GM12878 (cell line): ENCODE results near the gene REXO2. TPM values are rescaled to one million over a fixed set of nuclear protein-coding genes. Genes with fewer than 3 reads are reported as not detected.

Experiments
- ATAC-seq: fragments of 200-7000 bp; cut with Tn5 transposase; 3 replicates; pipeline ENCODE4 v1.9.1; 2020; ENCODE audit warnings: mild to moderate bottlenecking, moderate library complexity
- BruUV-seq: library from RNA; stranded (reverse); fragments of 400-500 nt; replicated peaks from 2 replicates; lab custom pipeline; 2021; lab: Mats Ljungman, UMichigan
- CTCF ChIA-PET: fragments of 300-600 bp; sonication (Branson Sonifier 250); formaldehyde crosslinking; extraction: SDS; loops from one replicate; lab custom pipeline; 2021; ENCODE audit warnings: inconsistent platforms; lab: Yijun Ruan, JAX
- POLR2A ChIA-PET: fragments of 350-600 bp; formaldehyde crosslinking; extraction: SDS; loops from one replicate; lab custom pipeline; 2021; ENCODE audit warnings: inconsistent platforms; lab: Charles Lee
- RAD21 ChIA-PET: fragments of 300-600 bp; sonication (Branson Sonifier 250); formaldehyde crosslinking; loops from one replicate; lab custom pipeline; 2023; ENCODE audit warnings: antibody characterized with exemption; ENCODE audit not compliant: unreplicated experiment; lab: Charles Lee
- SMC1A ChIA-PET: fragments of 300-600 bp; sonication (Branson Sonifier 250); formaldehyde crosslinking; loops from one replicate; lab custom pipeline; 2023; ENCODE audit not compliant: unreplicated experiment, uncharacterized antibody; lab: Charles Lee
- DNase-seq: peaks from one replicate; pipeline ENCODE4 v3.0.0-alpha.2; 2011; ENCODE audit warnings: low read depth, low spot score
- FAIRE-seq: peaks from 3 replicates; lab custom pipeline; 2011; peaks lifted over from hg19 to GRCh38; lab: Jason Lieb, UNC
- H2AFZ ChIP-seq: 2 replicates; pipeline ENCODE4 v1.6.0; 2011; ENCODE audit warnings: low read depth, low read length, control low read depth; ENCODE audit not compliant: control insufficient read depth
- H3K27ac ChIP-seq: 2 replicates; pipeline ENCODE4 v1.5.1; 2011; ENCODE audit warnings: control low read depth; ENCODE audit not compliant: control insufficient read depth, insufficient read depth
- H3K27me3 ChIP-seq, 2 experiments: replicated peaks in 1 of 2; 2 replicates each; pipeline versions ENCODE4 v1.6.0 to v1.6.1; 2011; ENCODE audit warnings: low read length in 1 of 2; ENCODE audit not compliant: control insufficient read depth in 2 of 2, insufficient read depth in 2 of 2
- H3K36me3 ChIP-seq, 2 experiments: 2 replicates each; pipeline ENCODE4 v1.5.1; 2011; ENCODE audit warnings: low read length in 1 of 2; ENCODE audit not compliant: control insufficient read depth in 2 of 2, insufficient read depth in 2 of 2
- H3K4me1 ChIP-seq: 2 replicates; pipeline ENCODE4 v1.6.1; 2011; ENCODE audit warnings: mild to moderate bottlenecking, low read length, moderate library complexity, mixed read lengths; ENCODE audit not compliant: control insufficient read depth, insufficient read depth
- H3K4me2 ChIP-seq: 2 replicates; pipeline ENCODE4 v1.6.0; 2011; ENCODE audit warnings: control low read depth; ENCODE audit not compliant: control insufficient read depth, insufficient read depth
- H3K4me3 ChIP-seq: fragments of 200-600 bp; sonication (generic); 2 replicates; pipeline ENCODE4 v1.5.1; 2016
- H3K79me2 ChIP-seq: 2 replicates; pipeline ENCODE4 v1.6.0; 2011; ENCODE audit warnings: low read length; ENCODE audit not compliant: control insufficient read depth, insufficient read depth
- H3K9ac ChIP-seq: 2 replicates; pipeline ENCODE4 v1.8.0; 2011; ENCODE audit warnings: low read length, control low read depth, mixed read lengths; ENCODE audit not compliant: control insufficient read depth, insufficient read depth
- H3K9me3 ChIP-seq: replicated peaks from 3 replicates; pipeline ENCODE4 v1.5.1; 2011; ENCODE audit warnings: mild to moderate bottlenecking, low read length; ENCODE audit not compliant: control insufficient read depth, insufficient read depth
- H4K20me1 ChIP-seq: 2 replicates; pipeline ENCODE4 v1.6.0; 2011; ENCODE audit not compliant: control insufficient read depth, insufficient read depth
- BHLHE40 ChIP-seq, 2 experiments: fragments of 450-650 bp in 1 of 2; IDR thresholded peaks; 2 replicates each; pipeline ENCODE4 v1.6.1; 2011 to 2017; ENCODE audit warnings: low read depth in 2 of 2, borderline replicate concordance in 1 of 2, improper control_type of control experiment in 1 of 2, low read length in 1 of 2, mild to moderate bottlenecking in 1 of 2
- BMI1 ChIP-seq: fragments of 450-650 bp; IDR thresholded peaks from 2 replicates; pipeline ENCODE4 v1.6.1; 2016; ENCODE audit warnings: mild to moderate bottlenecking, moderate library complexity, borderline replicate concordance
- CREB1 ChIP-seq: IDR thresholded peaks from 2 replicates; pipeline ENCODE4 v1.6.1; 2012; ENCODE audit warnings: low read depth, mild to moderate bottlenecking, inconsistent platforms
- EP300 ChIP-seq, 2 experiments: fragments of 150-350 bp in 1 of 2; IDR thresholded peaks; 2 replicates each; pipeline ENCODE4 v1.6.1; 2011 to 2012; ENCODE audit warnings: low read depth in 2 of 2, low read length in 2 of 2, borderline replicate concordance in 1 of 2, improper control_type of control experiment in 1 of 2, inconsistent platforms in 1 of 2; ENCODE audit not compliant: control insufficient read depth in 1 of 2
- FOS ChIP-seq: IDR thresholded peaks from 3 replicates; pipeline ENCODE4 v1.6.1; 2011; ENCODE audit warnings: borderline replicate concordance; ENCODE audit not compliant: insufficient read length; ENCODE audit errors: extremely low read depth
- HCFC1 ChIP-seq: fragments of 150-350 bp; IDR thresholded peaks from 2 replicates; pipeline ENCODE4 v1.6.1; 2014; ENCODE audit warnings: low read length
- NFIC ChIP-seq: IDR thresholded peaks from 2 replicates; pipeline ENCODE4 v1.6.1; 2012; ENCODE audit warnings: low read depth, mild to moderate bottlenecking, inconsistent platforms, low read length, moderate library complexity
- PBX3 ChIP-seq: IDR thresholded peaks from 2 replicates; pipeline ENCODE4 v1.6.1; 2011; ENCODE audit warnings: mild to moderate bottlenecking, low read depth, low read length, moderate library complexity; ENCODE audit not compliant: insufficient replicate concordance
- RB1 ChIP-seq: fragments of 450-650 bp; formaldehyde crosslinking; IDR thresholded peaks from 2 replicates; pipeline ENCODE4 v1.6.1; 2017; ENCODE audit warnings: mild to moderate bottlenecking, borderline replicate concordance
- RFX5 ChIP-seq: IDR thresholded peaks from 2 replicates; pipeline ENCODE4 v1.6.1; 2011; ENCODE audit warnings: low read depth, low read length, improper control_type of control experiment
- SMC3 ChIP-seq: IDR thresholded peaks from 2 replicates; pipeline ENCODE4 v1.6.1; 2011; ENCODE audit warnings: low read length, improper control_type of control experiment, borderline replicate concordance
- SRF ChIP-seq, 2 experiments: IDR thresholded peaks; 2 replicates each; pipeline ENCODE4 v1.6.1; 2011; ENCODE audit warnings: low read depth in 2 of 2, low read length in 2 of 2, mild to moderate bottlenecking in 1 of 2, moderate library complexity in 1 of 2
- ZNF24 ChIP-seq: fragments of 450-650 bp; IDR thresholded peaks from 2 replicates; pipeline ENCODE4 v1.6.1; 2017; ENCODE audit warnings: antibody characterized with exemption, mild to moderate bottlenecking
- ZNF384 ChIP-seq: IDR thresholded peaks from 2 replicates; pipeline ENCODE4 v1.6.1; 2012; ENCODE audit warnings: low read depth, mild to moderate bottlenecking, low read length, improper control_type of control experiment, borderline replicate concordance
- ZNF592 ChIP-seq: fragments of 450-650 bp; IDR thresholded peaks from 2 replicates; pipeline ENCODE4 v1.6.1; 2017; ENCODE audit warnings: mild to moderate bottlenecking, moderate library complexity
- in situ Hi-C: fragments of 300-500 bp; cut with MboI; formaldehyde crosslinking; loops from 9 replicates; pipeline ENCODE4 v1.14.3; 2018; ENCODE audit warnings: mixed read lengths
- intact Hi-C: fragments of 100-400 bp; cut with micrococcal nuclease; formaldehyde crosslinking; loops from one replicate; pipeline ENCODE4 v1.14.2; 2022; ENCODE audit not compliant: unreplicated experiment
- polyA plus RNA-seq, 11 experiments: library from polyadenylated mRNA; depleted of rRNA in 4 of 11; unstranded in 6 of 11; stranded (reverse) in 5 of 11; fragments of >200 nt; fragmentation: Nextera tagmentation in 4 of 11; fragmentation: Illumina TruSeq in 1 of 11; extraction: Ambion mirVana in 4 of 11; extraction: Trizol in 1 of 11; gene quantifications; 1 replicate in 1 of 11; 2 replicates in 10 of 11; pipeline versions ENCODE4 v1.2.1 to v1.2.3, GENCODE V29; 2011 to 2016; ENCODE audit warnings: inconsistent platforms in 2 of 11, missing spikeins in 2 of 11, low read depth in 1 of 11
- total RNA-seq, 4 experiments: library from RNA; depleted of rRNA in 3 of 4; stranded (reverse); fragments of >200 nt in 3 of 4; fragmentation: Illumina TruSeq in 1 of 4; extraction: Trizol in 1 of 4; gene quantifications; 2 replicates each; pipeline versions ENCODE4 v1.2.1 to v1.2.3, GENCODE V29; 2013 to 2021
- TF ChIP-seq, protein P1 (sequence below): IDR thresholded peaks from 2 replicates; pipeline ENCODE4 v1.6.1; 2011; ENCODE audit warnings: borderline replicate concordance, low read depth, mild to moderate bottlenecking, moderate library complexity, low read length; ENCODE audit not compliant: insufficient read depth, poor library complexity, severe bottlenecking
- TF ChIP-seq, protein P2 (sequence below): IDR thresholded peaks from 2 replicates; pipeline ENCODE4 v1.6.1; 2011; ENCODE audit warnings: low read depth, mild to moderate bottlenecking, low read length, moderate library complexity, borderline replicate concordance; ENCODE audit errors: extremely low read depth

REXO2 gene
- total and polyA plus RNA-seq, 10 of the 15 experiments (the other 5 are each of a cell fraction or from before 2014, with no cell fraction given), result 3.3 to 12.5 (median 5.3) TPM

GRCh38 chr11:114430290-114430689 is 9.0 kb upstream of the REXO2 start:
- Histone ChIP-seq H2AFZ (no peak overlapping the region), H3K4me2 (no peak overlapping the region), H3K27ac (no peak overlapping the region), H3K4me3 (no peak overlapping the region), H3K36me3 (no peaks in the 10 kb centered on the region), H4K20me1 (no peaks in the 10 kb centered on the region), H3K9ac (no peak overlapping the region), H3K79me2 (no peaks in the 10 kb centered on the region), H3K4me1 (no peaks in the 10 kb centered on the region), H3K27me3 (no peaks in the 10 kb centered on the region; a peak in 1 of 4 replicates), H3K9me3 (no peaks in the 10 kb centered on the region; the same call in 2 of the 3 replicates)
- intact Hi-C loops (no loop called here), in situ Hi-C loops (no loop called here)
- SMC1A ChIA-PET, result interaction anchor here (1.2 to 1.6 kb wide), 3 partner anchors 14 to 31 kb away, joined by 3 read pairs; no protein-coding TSS in a partner anchor
- BruUV-seq, result no TSS peak
- ATAC-seq, result no peak
- CTCF ChIA-PET, result interaction anchor here (1.2 kb wide), 1 partner anchor 50 kb away, joined by 3 read pairs; no protein-coding TSS in a partner anchor
- RAD21 ChIA-PET, result no interaction called here
- no peak for DNase-seq
- TF ChIP-seq SRF (IDR thresholded peaks at IDR 0.05; ENCODE audit: low read depth in 2 of 2, low read length in 2 of 2) (no peak), BHLHE40 (IDR thresholded peaks at IDR 0.05; ENCODE audit: borderline replicate concordance in 1 of 2, low read depth in 2 of 2, low read length in 1 of 2) (no peak), SMC3 (no peak), RFX5 (no peak), PBX3 (no peak), FOS (no peak), RB1 (no peak), EP300 (IDR thresholded peaks at IDR 0.05; ENCODE audit: borderline replicate concordance in 1 of 2, control insufficient read depth in 1 of 2, low read depth in 2 of 2, low read length in 2 of 2) (no peak), BMI1 (no peak), HCFC1 (no peak), CREB1 (no peak), ZNF384 (no peak), ZNF592 (no peak), NFIC (no peak), ZNF24 (no peak)
- TF ChIP-seq, protein P1, sequence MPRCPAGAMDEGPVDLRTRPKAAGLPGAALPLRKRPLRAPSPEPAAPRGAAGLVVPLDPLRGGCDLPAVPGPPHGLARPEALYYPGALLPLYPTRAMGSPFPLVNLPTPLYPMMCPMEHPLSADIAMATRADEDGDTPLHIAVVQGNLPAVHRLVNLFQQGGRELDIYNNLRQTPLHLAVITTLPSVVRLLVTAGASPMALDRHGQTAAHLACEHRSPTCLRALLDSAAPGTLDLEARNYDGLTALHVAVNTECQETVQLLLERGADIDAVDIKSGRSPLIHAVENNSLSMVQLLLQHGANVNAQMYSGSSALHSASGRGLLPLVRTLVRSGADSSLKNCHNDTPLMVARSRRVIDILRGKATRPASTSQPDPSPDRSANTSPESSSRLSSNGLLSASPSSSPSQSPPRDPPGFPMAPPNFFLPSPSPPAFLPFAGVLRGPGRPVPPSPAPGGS, result no peak
- TF ChIP-seq, protein P2, sequence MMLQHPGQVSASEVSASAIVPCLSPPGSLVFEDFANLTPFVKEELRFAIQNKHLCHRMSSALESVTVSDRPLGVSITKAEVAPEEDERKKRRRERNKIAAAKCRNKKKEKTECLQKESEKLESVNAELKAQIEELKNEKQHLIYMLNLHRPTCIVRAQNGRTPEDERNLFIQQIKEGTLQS, result no peak
- FAIRE-seq, result no peak
- POLR2A ChIA-PET, result interaction anchor here (1.0 kb wide), 1 partner anchor 9 kb away, joined by 3 read pairs; the partner anchor contains the start of gene REXO2
